Body of pancreas (tissue), 4 donors: Measurements from ENCODE around the gene TSPAN14.

Experiments
- POLR2A ChIP-seq, 3 donors: fragments of 450-650 bp; IDR thresholded peaks; one replicate each; pipeline ENCODE4 v1.6.1; 2016; ENCODE audit warnings: antibody characterized with exemption in 3 of 3, mild to moderate bottlenecking in 2 of 3
- TF ChIP-seq, protein P1 (sequence below), 7 experiments: fragments of 450-650 bp in 4 of 7; fragments of 200-600 bp in 3 of 7; sonication (generic) in 3 of 7; IDR thresholded peaks; one replicate each; pipeline ENCODE4 v1.5.1; 2016 to 2019; ENCODE audit warnings: antibody characterized with exemption in 7 of 7

- peak in 2 of 3 donors; percentile 56 to 58 for TF ChIP-seq POLR2A (IDR thresholded peaks at IDR 0.05)
- TF ChIP-seq, protein P1, sequence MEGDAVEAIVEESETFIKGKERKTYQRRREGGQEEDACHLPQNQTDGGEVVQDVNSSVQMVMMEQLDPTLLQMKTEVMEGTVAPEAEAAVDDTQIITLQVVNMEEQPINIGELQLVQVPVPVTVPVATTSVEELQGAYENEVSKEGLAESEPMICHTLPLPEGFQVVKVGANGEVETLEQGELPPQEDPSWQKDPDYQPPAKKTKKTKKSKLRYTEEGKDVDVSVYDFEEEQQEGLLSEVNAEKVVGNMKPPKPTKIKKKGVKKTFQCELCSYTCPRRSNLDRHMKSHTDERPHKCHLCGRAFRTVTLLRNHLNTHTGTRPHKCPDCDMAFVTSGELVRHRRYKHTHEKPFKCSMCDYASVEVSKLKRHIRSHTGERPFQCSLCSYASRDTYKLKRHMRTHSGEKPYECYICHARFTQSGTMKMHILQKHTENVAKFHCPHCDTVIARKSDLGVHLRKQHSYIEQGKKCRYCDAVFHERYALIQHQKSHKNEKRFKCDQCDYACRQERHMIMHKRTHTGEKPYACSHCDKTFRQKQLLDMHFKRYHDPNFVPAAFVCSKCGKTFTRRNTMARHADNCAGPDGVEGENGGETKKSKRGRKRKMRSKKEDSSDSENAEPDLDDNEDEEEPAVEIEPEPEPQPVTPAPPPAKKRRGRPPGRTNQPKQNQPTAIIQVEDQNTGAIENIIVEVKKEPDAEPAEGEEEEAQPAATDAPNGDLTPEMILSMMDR (IDR thresholded peaks at IDR 0.05) = no peak
These were observed 6.5 kb downstream of the TSPAN14 start for GRCh38 chr10:80460399-80461207.
